ENCODE data around the gene GOLGB1. TPM values are rescaled to one million over a fixed set of nuclear protein-coding genes. Genes with fewer than 3 reads are reported as not detected.

The GOLGB1 gene
- total RNA-seq (10 to 100 TPM; 29.1 to 58.8 TPM), polyA plus RNA-seq (10 to 100 TPM; 10.1 to 36.8 TPM)

- WGBS, result under 1% methylated on average over 51 of the region's 51 CpGs
- peak; percentile 91 for DNase-seq (ENCODE audit: low spot score)
- H3K9ac ChIP-seq (ENCODE audit: low read depth in 1 of 2, low read length in 2 of 2), result peak within 1 kb of the TSS; percentile 83 to 95
- H3K4me1 ChIP-seq (ENCODE audit: control insufficient read depth in 4 of 4, insufficient read depth in 4 of 4, low read length in 3 of 4), result peaks cover 2 to 28% (median 20%) of the 10 kb centered on the region in 4 donors
- peak within 1 kb of the TSS; percentile 80 to 96 for H3K27ac ChIP-seq (ENCODE audit: low read depth in 1 of 2, low read length in 2 of 2)
- no peaks in the 10 kb centered on the region for H3K9me3 ChIP-seq (ENCODE audit: control insufficient read depth in 4 of 4, low read length in 3 of 4)
- peak within 1 kb of the TSS; percentile 78 to 97 (median 92) for H3K4me3 ChIP-seq (ENCODE audit: low read depth in 1 of 3, low read length in 3 of 3)
- TF ChIP-seq JUND (IDR thresholded peaks at IDR 0.05), result peak; percentile 83 to 84
- peak; percentile 39 to 43 for TF ChIP-seq RXRA (IDR thresholded peaks at IDR 0.05)
- TF ChIP-seq ATF3 (IDR thresholded peaks at IDR 0.05), result no peak
- peak; percentile 80 for TF ChIP-seq YY1 (IDR thresholded peaks at IDR 0.05)
- TF ChIP-seq HNF4A (conservative IDR thresholded peaks at IDR 0.05), result peak; percentile 32 to 70
- peak; percentile 91 for TF ChIP-seq SP1 (IDR thresholded peaks at IDR 0.05)
- TF ChIP-seq CTCF (IDR thresholded peaks at IDR 0.05; ENCODE audit: low read depth, low read length, missing input control), result no peak
- TF ChIP-seq ZBTB33 (IDR thresholded peaks at IDR 0.05), result no peak
- TF ChIP-seq FOXA2 (IDR thresholded peaks at IDR 0.05), result peak; percentile 66
- peak; percentile 65 for TF ChIP-seq MAX (IDR thresholded peaks at IDR 0.05)
- TF ChIP-seq FOXA1 (IDR thresholded peaks at IDR 0.05), result peak; percentile 78
- peak; percentile 98 for TF ChIP-seq TAF1 (conservative IDR thresholded peaks at IDR 0.05)
- peak; percentile 78 for TF ChIP-seq REST (IDR thresholded peaks at IDR 0.05)
- TF ChIP-seq RAD21 (IDR thresholded peaks at IDR 0.05), result peak; percentile 18 to 19
- TF ChIP-seq EGR1 (IDR thresholded peaks at IDR 0.05; ENCODE audit: low read depth in 2 of 2), result peak; percentile 53 to 60
- TF ChIP-seq GABPA (IDR thresholded peaks at IDR 0.05 in 1 of 2, conservative IDR thresholded peaks at IDR 0.05 in 1 of 2), result peak; percentile 97 to 99
- peak; percentile 82 for TF ChIP-seq NR2F2 (IDR thresholded peaks at IDR 0.05)
- no peak for TF ChIP-seq HNF4G (IDR thresholded peaks at IDR 0.05)
- no peaks in the 10 kb centered on the region for H3K27me3 ChIP-seq (ENCODE audit: control insufficient read depth in 4 of 4, insufficient read depth in 4 of 4, low read length in 3 of 4)
- H3K36me3 ChIP-seq (ENCODE audit: control insufficient read depth in 4 of 4, insufficient read depth in 3 of 4, low read depth in 1 of 4, low read length in 3 of 4), result no peaks in the 10 kb centered on the region
Observed at GRCh38 chr3:121749276-121750086, at the start of gene GOLGB1. TSS of gene GOLGB1 (minus strand) at chr3:121749741. CDS start at chr3:121730971, 18,770 bp downstream.
